GM13977 (cell line): ENCODE measurements around the gene PSME1.

Experiments used
- DNase-seq: peaks from one replicate; pipeline ENCODE4 v3.0.0; 2012; ENCODE audit warnings: low spot score
- in situ Hi-C: fragments of 300-500 bp; cut with MboI; formaldehyde crosslinking; loops from one replicate; pipeline ENCODE4 v1.12.0; 2022; ENCODE audit warnings: low sequenced_read_pairs, low pct_unique_long_range_greater_than_20kb, mixed read lengths, inconsistent platforms; ENCODE audit not compliant: unreplicated experiment
- TF ChIP-seq, protein P1 (sequence below): IDR thresholded peaks from 2 replicates; pipeline ENCODE4 v1.5.1; 2012; ENCODE audit warnings: mild to moderate bottlenecking, control low read depth; ENCODE audit not compliant: insufficient read depth; ENCODE audit errors: extremely low read depth, missing control alignments

PSME1 gene

DNA sequence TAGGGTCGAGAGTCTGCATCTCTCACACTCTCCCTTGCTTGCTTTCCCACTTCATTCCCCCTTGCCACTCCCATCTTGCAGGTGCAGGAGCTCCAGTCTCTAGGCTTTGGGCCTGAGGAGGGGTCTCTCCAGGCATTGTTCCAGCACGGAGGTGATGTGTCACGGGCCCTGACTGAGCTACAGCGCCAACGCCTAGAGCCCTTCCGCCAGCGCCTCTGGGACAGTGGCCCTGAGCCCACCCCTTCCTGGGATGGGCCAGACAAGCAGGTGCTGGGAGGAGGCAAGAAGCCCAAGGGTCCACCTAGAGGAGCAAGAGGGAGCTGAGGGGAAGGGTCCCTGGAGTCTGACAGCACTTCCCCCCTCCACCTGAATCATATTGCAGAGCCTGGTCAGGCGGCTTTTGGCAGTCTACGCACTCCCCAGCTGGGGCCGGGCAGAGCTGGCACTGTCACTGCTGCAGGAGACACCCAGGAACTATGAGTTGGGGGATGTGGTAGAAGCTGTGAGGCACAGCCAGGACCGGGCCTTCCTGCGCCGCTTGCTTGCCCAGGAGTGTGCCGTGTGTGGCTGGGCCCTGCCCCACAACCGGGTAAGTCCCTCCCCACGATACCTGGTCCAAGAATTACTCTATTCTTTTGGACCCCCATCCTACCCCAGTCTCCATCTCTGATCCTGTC lies 15.5 kb downstream of the PSME1 start:
- TF ChIP-seq, protein P1, sequence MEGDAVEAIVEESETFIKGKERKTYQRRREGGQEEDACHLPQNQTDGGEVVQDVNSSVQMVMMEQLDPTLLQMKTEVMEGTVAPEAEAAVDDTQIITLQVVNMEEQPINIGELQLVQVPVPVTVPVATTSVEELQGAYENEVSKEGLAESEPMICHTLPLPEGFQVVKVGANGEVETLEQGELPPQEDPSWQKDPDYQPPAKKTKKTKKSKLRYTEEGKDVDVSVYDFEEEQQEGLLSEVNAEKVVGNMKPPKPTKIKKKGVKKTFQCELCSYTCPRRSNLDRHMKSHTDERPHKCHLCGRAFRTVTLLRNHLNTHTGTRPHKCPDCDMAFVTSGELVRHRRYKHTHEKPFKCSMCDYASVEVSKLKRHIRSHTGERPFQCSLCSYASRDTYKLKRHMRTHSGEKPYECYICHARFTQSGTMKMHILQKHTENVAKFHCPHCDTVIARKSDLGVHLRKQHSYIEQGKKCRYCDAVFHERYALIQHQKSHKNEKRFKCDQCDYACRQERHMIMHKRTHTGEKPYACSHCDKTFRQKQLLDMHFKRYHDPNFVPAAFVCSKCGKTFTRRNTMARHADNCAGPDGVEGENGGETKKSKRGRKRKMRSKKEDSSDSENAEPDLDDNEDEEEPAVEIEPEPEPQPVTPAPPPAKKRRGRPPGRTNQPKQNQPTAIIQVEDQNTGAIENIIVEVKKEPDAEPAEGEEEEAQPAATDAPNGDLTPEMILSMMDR = no peak
- in situ Hi-C loops = no loop called here

DNA sequence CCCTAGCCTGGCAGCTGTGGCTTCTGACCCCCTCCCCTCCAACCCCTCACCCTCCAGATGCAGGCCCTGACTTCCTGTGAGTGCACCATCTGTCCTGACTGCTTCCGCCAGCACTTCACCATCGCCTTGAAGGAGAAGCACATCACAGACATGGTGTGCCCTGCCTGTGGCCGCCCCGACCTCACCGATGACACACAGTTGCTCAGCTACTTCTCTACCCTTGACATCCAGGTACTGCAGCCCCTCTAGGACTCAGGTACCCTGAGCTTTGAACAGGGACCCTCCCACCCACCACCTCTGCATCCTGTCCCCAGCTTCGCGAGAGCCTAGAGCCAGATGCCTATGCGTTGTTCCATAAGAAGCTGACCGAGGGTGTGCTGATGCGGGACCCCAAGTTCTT lies 19.1 kb downstream of the PSME1 start:
- TF ChIP-seq, protein P1 = no peak
- in situ Hi-C loops = no loop called here
- no peak for DNase-seq

More for the DNA sequence above, 15.5 kb downstream of the PSME1 start:
- no peak for DNase-seq

DNA sequence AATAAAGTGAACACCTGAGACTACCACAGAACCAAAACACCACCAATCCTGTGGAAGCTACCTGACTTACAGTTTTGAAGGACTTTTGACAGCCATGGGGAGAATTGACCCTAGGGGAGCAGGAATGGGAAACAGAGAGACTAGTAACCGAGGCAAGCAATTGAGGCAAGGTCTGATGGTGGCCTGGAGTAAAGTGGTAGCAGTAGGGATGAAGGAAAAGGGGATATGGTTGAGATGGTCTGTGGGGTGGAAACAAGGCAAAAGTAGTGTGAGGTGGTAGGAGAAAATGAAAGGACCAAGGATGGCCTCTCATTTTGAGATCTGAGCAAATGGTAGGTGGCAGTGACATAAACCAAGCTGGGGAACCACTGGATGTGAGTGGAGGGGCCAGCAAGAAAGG lies 20.8 kb downstream of the PSME1 start:
- in situ Hi-C loops = no loop called here
- no peak for DNase-seq
- TF ChIP-seq, protein P1 = no peak

DNA sequence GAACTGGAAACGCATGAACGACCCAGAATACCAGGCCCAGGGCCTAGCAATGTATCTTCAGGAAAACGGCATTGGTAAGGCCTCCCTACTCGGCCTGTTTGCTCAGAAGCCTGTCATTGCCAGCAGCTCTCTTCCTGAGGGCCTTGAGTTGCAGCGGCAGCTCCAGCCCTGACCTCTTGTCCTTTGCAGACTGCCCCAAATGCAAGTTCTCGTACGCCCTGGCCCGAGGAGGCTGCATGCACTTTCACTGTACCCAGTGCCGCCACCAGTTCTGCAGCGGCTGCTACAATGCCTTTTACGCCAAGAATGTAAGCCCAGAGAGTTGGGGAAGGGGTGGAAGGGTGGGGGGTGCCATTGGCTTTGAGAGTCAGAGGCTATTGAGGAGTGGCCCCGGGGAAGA lies 21.3 kb downstream of the PSME1 start:
- DNase-seq = no peak
- TF ChIP-seq, protein P1 = no peak
- in situ Hi-C loops = no loop called here

DNA sequence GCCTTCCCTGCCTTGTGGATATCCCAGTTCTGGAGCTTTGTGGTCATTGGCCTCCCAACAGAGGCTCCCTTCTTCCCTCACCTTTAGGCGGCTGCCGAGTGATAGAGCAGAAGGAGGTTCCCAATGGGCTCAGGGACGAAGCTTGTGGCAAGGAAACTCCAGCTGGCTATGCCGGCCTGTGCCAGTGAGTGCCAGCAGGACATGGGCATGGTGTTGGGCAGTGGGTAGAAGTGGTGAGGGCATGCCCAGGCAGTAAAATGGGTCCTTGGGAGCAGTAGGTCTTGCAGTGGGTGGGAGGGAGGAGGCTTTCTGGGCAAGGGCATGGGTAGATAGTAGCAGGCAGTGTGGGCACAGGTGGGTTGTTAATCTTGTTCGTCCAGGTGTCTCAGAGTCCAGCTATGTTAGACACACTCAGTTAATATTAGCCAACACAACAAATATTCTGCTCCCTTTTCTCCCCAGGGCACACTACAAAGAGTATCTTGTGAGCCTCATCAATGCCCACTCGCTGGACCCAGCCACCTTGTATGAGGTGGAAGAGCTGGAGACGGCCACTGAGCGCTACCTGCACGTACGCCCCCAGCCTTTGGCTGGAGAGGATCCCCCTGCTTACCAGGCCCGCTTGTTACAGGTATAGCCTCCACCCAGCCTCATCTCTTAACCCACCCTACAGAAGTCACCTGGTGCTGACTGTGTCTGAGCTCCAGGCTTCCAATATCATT lies 23.9 kb downstream of the PSME1 start:
- in situ Hi-C loops = no loop called here
- no peak for DNase-seq
- TF ChIP-seq, protein P1 = no peak

DNA sequence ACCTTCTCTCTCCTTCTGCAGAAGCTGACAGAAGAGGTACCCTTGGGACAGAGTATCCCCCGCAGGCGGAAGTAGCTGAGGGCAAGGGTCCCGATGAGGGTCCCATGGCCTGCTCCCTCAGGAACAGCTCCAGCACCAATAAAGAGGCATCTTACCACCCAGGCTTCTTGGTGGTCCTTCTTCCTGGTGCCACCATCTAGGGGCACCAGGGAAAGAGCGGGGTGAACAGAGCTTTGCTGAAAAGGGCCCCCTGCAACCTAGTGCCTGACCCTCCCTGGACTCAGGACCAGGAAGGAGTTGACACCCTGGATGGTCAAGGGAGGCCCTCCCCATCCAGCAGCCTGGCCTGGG lies 24.5 kb downstream of the PSME1 start:
- TF ChIP-seq, protein P1 = no peak
- in situ Hi-C loops = no loop called here
- DNase-seq = no peak
